Naive thymus-derived CD8-positive, alpha-beta T cell (primary cell): ENCODE results near the gene OR8H3. TPM values are rescaled to one million over a fixed set of nuclear protein-coding genes. Genes with fewer than 3 reads are reported as not detected.

Source experiments
- polyA plus RNA-seq, 3 donors: library from polyadenylated mRNA; unstranded; fragments of 300-500 nt; fragmentation: Illumina TruSeq; gene quantifications; one replicate each; pipeline ENCODE4 v1.2.3, GENCODE V29; 2021
- total RNA-seq, 8 experiments: library from RNA in 2 of 8; stranded (reverse) in 2 of 8; gene quantifications; one replicate each; pipeline ENCODE4 v1.2.3 and lab custom pipeline; 2021 to 2026

OR8H3 gene
- total and polyA plus RNA-seq, 5 experiments from 2014 or later = not detected

Other genes with a start within 250 kb of the OR8H3 start
- gene TRIM51, start 239.1 kb upstream of the OR8H3 start, total RNA-seq = not detected
- not detected for gene TRIM51, start 239.1 kb upstream of the OR8H3 start, polyA plus RNA-seq
- gene OR5W2, start 207.8 kb upstream of the OR8H3 start, total RNA-seq = not detected
- gene OR5W2, start 207.8 kb upstream of the OR8H3 start, polyA plus RNA-seq = not detected
- gene OR5I1, start 186.0 kb upstream of the OR8H3 start, total RNA-seq = not detected
- gene OR5I1, start 186.0 kb upstream of the OR8H3 start, polyA plus RNA-seq = not detected
- not detected for gene OR10AG1, start 152.4 kb upstream of the OR8H3 start, total RNA-seq
- not detected for gene OR10AG1, start 152.4 kb upstream of the OR8H3 start, polyA plus RNA-seq
- gene OR5F1, start 127.7 kb upstream of the OR8H3 start, total RNA-seq = not detected
- gene OR5F1, start 127.7 kb upstream of the OR8H3 start, polyA plus RNA-seq = not detected
- gene OR5AS1, start 94.7 kb upstream of the OR8H3 start, total RNA-seq = not detected
- not detected for gene OR5AS1, start 94.7 kb upstream of the OR8H3 start, polyA plus RNA-seq
- gene OR8I2, start 29.1 kb upstream of the OR8H3 start, total RNA-seq = not detected
- gene OR8I2, start 29.1 kb upstream of the OR8H3 start, polyA plus RNA-seq = not detected
- gene OR8H2, start 18.7 kb upstream of the OR8H3 start, total RNA-seq = not detected
- not detected for gene OR8H2, start 18.7 kb upstream of the OR8H3 start, polyA plus RNA-seq
- gene OR8J3, start 17.8 kb downstream of the OR8H3 start, total RNA-seq = not detected
- gene OR8J3, start 17.8 kb downstream of the OR8H3 start, polyA plus RNA-seq = not detected
- gene OR8K5, start 37.9 kb downstream of the OR8H3 start, total RNA-seq = not detected
- not detected for gene OR8K5, start 37.9 kb downstream of the OR8H3 start, polyA plus RNA-seq
- not detected for gene OR5J2, start 54.2 kb downstream of the OR8H3 start, total RNA-seq
- gene OR5J2, start 54.2 kb downstream of the OR8H3 start, polyA plus RNA-seq = not detected
- not detected for gene OR5T2, start 111.9 kb downstream of the OR8H3 start, total RNA-seq
- gene OR5T2, start 111.9 kb downstream of the OR8H3 start, polyA plus RNA-seq = not detected
- not detected for gene OR5T3, start 129.9 kb downstream of the OR8H3 start, total RNA-seq
- gene OR5T3, start 129.9 kb downstream of the OR8H3 start, polyA plus RNA-seq = not detected
- not detected for gene OR5T1, start 151.8 kb downstream of the OR8H3 start, total RNA-seq
- not detected for gene OR5T1, start 151.8 kb downstream of the OR8H3 start, polyA plus RNA-seq
- gene OR8H1, start 169.9 kb downstream of the OR8H3 start, total RNA-seq = not detected
- not detected for gene OR8H1, start 169.9 kb downstream of the OR8H3 start, polyA plus RNA-seq
- not detected for gene OR8K3, start 192.8 kb downstream of the OR8H3 start, total RNA-seq
- not detected for gene OR8K3, start 192.8 kb downstream of the OR8H3 start, polyA plus RNA-seq
- gene OR8K1, start 223.7 kb downstream of the OR8H3 start, total RNA-seq = not detected
- gene OR8K1, start 223.7 kb downstream of the OR8H3 start, polyA plus RNA-seq = not detected
- not detected for gene OR8J1, start 231.9 kb downstream of the OR8H3 start, total RNA-seq
- not detected for gene OR8J1, start 231.9 kb downstream of the OR8H3 start, polyA plus RNA-seq